NCI-H2171 (cell line): ENCODE results near the gene TPST2.
A peak's percentile ranks its signal among the peaks of the same experiment; 100 is the strongest.
"Not testable (repeated sequence)": the region's sequence is repeated elsewhere in the genome, so short reads cannot be mapped to it uniquely, and the experiment has no call there.

Source experiments
- DNase-seq: peaks from one replicate; lab custom pipeline; 2025; lab: John Stamatoyannopoulos, UW

The TPST2 gene

DNA sequence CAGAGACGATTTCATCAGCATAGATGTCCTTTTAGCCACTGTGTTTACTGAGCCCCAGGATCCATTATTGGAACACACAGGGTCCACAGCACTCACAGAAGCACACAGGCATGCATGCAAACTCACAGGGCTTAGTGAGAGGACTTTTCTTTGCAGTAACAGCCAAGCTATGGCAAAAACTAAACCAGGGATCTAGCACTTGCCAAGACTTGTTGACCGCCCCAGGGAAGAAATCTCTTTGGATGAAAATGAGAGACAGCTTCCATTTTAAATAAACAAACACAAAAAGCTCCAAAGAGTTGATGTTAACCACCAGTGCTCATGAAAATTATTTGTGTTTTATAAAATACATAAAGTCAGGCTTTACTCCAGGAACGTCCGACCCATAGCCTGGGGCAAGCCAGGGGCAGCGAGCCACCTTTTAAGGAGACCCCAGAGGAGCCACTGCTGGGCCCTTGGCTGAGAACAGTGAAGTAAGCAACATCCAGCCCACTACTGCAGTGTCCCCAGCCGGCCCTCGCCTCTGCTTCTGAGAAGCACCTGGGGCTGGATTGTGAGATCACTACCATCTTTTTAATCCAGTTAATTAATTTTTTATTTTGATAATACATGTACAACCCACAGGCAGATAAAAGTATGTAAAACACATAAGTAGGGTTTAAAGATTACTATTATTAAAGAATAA, 55.6 kb downstream of the TPST2 start:
- no peak for DNase-seq

GRCh38 chr22:26529345-26529744, 60.6 kb downstream of the TPST2 start:
- DNase-seq: no peak

DNA sequence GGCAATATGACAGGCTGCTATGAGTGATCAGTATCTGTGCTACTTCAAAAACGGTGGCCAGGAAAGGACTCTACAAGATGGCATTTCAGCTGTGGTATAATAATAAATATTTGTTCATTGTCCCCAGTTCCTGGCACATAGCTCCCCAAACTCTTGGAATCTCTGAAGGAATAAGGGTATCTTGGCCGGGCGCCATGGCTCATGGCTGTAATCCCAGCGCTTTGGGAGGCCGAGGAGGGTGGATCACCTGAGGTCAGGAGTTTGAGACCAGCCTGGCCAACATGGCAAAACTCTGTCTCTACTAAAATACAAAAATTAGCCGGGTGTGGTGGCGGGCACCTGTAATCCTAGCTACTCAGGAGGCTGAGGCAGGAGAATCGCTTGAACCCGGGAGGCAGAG, 61.4 kb downstream of the TPST2 start:
- DNase-seq: not testable (repeated sequence)

DNA sequence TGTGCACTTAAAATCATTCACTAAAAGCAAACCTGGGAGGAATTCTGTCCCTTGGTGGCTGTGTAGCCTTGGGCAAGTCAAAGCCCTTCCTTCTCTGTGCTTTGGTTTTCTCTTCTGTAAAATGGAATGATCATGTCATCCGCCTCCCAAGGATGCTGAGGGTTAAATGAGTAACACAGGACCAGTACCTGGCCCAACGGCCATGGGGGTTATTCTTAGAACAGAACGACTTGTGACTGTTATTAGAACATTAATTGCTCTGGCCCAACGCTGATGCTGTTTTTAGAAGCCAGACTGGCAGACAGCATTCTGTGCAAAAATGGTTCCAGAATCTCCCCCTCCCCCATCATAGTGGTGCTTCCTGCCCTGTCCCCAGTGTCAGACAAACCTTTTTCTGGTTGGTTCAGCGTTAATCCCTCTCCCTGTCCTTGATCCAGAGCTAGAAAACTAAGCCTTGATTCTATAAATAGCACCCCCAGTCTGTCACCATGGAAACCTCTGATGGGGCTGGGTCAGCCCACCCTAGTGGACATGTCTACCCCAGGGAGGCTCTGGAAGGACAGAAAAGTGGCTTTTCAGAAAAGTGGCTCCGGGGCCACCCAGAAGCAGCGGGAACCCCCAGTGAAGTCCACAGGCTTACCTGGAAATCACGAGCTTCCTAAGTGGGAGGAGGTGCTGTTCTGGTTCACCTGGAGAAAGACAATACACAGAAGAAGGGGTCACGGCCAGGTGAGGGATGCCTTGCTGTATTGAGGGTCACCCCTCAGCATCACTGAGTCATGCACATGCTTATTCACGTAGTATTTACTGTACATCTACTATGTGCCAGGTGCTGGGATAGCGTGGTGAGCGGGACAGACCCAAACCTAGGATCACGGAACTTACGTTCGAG, 62.1 kb downstream of the TPST2 start:
- no peak for DNase-seq

DNA sequence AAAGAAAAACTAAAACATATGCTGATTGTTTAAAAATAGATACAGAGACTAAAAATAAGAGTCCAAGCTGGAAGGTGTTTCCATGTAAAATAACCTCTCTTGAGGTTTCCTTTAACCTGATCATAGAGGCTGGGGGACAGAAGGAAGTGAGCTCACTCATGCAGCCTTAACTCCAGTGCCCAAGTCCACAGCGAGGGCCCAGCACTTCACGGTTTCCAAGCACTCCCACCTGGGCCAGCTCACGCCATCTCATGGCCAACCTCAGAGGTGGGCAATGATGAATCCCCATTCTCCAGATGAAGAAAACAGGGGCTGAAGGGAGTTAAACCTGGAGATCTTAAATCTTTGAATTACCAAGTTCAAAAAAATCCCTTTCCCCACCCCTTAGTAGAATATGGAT, 62.8 kb downstream of the TPST2 start:
- DNase-seq: no peak

DNA sequence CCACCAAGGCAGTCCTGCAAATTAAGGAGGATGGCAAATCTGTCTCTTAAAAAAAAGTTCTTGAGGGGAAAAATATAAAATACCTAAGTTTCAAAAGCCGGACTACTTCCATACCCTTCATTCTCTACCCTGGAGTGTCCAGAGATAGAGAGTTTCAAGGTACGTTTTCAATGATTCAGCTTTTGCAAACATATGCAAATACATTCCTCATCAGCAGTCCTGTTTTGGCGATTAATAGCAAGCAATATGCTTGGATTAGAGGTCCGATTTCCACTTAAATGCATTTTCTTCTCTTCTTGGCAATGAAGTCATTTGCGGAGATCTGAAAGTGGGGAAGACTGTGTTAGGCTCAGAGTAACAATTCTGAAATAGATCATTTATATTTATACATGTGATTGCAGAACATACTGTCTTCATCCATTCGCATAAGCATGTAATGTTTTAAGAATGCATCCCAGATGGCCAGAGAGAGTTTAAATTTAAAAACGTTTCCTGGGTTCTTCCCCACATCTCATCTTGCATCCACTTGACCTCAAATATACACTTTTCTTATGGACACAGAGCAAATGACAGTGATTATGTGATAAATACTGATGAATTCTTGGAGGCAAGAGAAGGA, 63.9 kb downstream of the TPST2 start:
- DNase-seq: no peak

- DNase-seq: no peak
Observed at GRCh38 chr22:26524870-26525269, 65.1 kb downstream of the TPST2 start.

GRCh38 chr22:26522592-26522991, 67.3 kb downstream of the TPST2 start:
- DNase-seq: no peak

- no peak for DNase-seq
Observed at GRCh38 chr22:26522012-26522411, 67.9 kb downstream of the TPST2 start.

GRCh38 chr22:26517429-26517828, 72.5 kb downstream of the TPST2 start:
- DNase-seq: no peak

DNA sequence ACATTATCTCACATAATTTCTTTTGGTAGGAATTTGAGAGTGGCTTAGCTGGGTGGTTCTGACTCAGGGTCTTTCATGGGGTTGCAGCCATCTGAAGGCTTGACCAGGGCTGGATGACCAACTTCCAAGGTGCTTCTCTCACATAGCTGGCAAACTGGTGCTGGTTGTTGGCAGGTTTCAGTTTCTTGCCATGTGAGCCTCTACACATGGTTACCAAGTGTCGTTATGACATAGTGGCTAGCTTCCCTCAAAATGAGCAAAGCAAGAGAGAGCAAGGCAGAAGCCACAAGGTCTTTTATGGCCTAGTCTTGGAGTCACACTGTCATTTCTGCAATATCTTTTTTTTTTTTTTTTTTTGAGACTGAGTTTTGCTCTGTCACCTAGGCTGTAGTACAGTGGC, 73.4 kb downstream of the TPST2 start:
- no peak for DNase-seq

- no peak for DNase-seq
Observed at GRCh38 chr22:26515931-26516330, 74.0 kb downstream of the TPST2 start.

- no peak for DNase-seq
Observed at GRCh38 chr22:26514419-26515161, 75.3 kb downstream of the TPST2 start.

DNA sequence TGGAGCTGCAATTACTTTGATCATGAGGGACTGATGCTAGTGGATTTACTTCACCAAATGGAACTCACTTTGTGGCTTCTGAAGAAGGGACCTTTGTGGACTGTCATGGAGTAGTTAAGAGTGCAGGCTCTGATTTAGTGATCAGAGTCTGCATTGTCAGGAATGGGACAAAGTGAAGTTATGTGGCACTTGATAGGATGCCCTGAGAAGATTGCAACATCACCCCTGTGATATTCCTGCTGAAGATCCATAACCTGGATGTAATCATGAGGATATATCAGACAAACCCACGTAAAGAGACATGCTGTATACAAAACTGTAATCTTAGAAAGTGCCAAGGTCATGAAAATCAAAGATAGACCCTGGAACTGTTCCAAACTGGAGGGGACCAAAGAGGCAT, 76.1 kb downstream of the TPST2 start:
- no peak for DNase-seq

DNA sequence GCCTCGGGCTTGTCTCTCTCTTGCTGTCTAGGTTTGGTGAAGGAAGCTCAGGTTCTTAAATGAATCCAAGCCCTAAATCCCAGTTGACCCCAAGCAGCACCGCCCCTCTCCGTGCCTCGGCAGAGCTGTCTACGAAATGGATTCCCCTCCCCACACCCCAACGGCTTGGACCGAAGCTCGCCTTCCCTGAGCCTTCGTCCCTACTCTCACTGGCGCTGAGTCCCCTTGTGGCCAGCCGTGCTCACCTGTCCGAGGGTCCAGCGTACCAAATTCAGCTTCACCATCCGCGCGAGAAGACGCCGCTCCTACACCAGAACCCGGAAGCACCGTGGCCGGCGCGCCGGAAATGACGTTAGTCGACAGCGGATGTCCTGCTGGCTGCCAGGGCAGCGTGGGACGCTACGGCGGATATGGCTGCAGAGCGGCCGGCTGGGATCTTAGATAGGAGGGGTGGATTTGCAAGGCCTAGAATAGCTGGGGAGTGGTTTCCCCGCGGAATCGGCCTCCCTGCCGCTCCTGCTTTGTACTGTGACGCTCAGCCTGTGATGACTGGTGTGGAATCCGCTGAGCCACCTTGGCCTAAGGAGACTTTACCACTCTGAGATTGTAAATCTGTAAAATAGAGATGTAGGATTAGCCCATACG, 77.7 kb downstream of the TPST2 start, which contains the start of gene TFIP11:
Gene TFIP11 (minus strand): TSS at position 325 of the 645 bp plus-strand sequence. CDS start 2,201 bp downstream, outside the sequence.
- DNase-seq: peak; percentile 80

GRCh38 chr22:26508148-26508547, 81.8 kb downstream of the TPST2 start:
- DNase-seq: no peak

DNA sequence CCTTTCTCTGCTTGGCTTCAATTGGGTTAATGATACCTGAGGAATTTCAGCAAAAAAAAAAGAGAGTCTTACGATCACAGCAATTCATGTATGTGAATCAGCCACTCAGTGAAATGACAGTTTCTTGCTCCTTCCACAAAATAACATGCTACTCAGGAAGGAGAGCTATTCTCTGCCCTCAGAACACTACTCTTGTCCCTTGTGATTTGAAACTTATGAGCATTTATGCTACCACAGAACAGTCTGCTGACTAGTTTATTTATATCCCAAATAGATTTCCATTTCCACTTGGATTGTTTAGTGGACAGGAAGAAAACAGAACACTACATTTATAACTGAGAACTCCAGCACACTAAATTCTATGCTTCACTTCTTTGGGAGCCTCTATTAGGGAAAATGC, 86.2 kb downstream of the TPST2 start:
- no peak for DNase-seq

- DNase-seq: no peak
Observed at GRCh38 chr22:26502688-26503561, 87.0 kb downstream of the TPST2 start.

- no peak for DNase-seq
Observed at GRCh38 chr22:26501996-26502395, 87.9 kb downstream of the TPST2 start.

- DNase-seq: no peak
Observed at GRCh38 chr22:26499188-26499703, 90.7 kb downstream of the TPST2 start.
